Adrenal gland (tissue), 5 donors: ENCODE results near the gene IL32.
A peak's percentile ranks its signal among the peaks of the same experiment; 100 is the strongest.

Experiments used
- CTCF ChIP-seq, 6 experiments: fragments of 450-650 bp in 4 of 6; fragments of 200-600 bp in 2 of 6; sonication (generic) in 1 of 6; IDR thresholded peaks; 1 replicate in 5 of 6; 2 replicates in 1 of 6; pipeline versions ENCODE4 v1.5.1 to v1.8.0; 2016 to 2021; ENCODE audit warnings: antibody characterized with exemption in 6 of 6, mild to moderate bottlenecking in 2 of 6, moderate library complexity in 1 of 6
- POLR2A ChIP-seq, 2 donors: fragments of 450-650 bp; IDR thresholded peaks; one replicate each; pipeline ENCODE4 v1.6.1; 2017; ENCODE audit warnings: antibody characterized with exemption in 2 of 2, mild to moderate bottlenecking in 2 of 2, moderate library complexity in 1 of 2
- donor health status: DM: no; HTN: no; CAD: no.

- TF ChIP-seq CTCF (IDR thresholded peaks at IDR 0.05) (peak in 4 of 6 experiments; percentile 12 to 20 (median 16)), POLR2A (IDR thresholded peaks at IDR 0.05) (no peak)
Measured at GRCh38 chr16:3021449-3022207, 43.8 kb upstream of the IL32 start.
